HEK293 (cell line): ENCODE data around the gene TBL1X.

Experiments used
- CTCF ChIP-seq: fragments of 450-650 bp; formaldehyde crosslinking; IDR thresholded peaks from 2 replicates; pipeline ENCODE4 v1.5.1; 2016; ENCODE audit warnings: missing biosample characterization, missing genetic modification characterization
- INSM2 ChIP-seq: fragments of 450-650 bp; formaldehyde crosslinking; IDR thresholded peaks from 2 replicates; pipeline ENCODE4 v1.5.1; 2016; ENCODE audit warnings: missing biosample characterization, missing genetic modification characterization
- PATZ1 ChIP-seq: fragments of 450-650 bp; formaldehyde crosslinking; IDR thresholded peaks from 2 replicates; pipeline ENCODE4 v1.5.1; 2016; ENCODE audit warnings: missing biosample characterization, missing genetic modification characterization
- REST ChIP-seq: fragments of 450-650 bp; formaldehyde crosslinking; IDR thresholded peaks from 2 replicates; pipeline ENCODE4 v1.5.1; 2016; ENCODE audit warnings: missing biosample characterization, missing genetic modification characterization
- ZBTB20 ChIP-seq: fragments of 450-650 bp; formaldehyde crosslinking; IDR thresholded peaks from 2 replicates; pipeline ENCODE4 v1.5.1; 2016; ENCODE audit warnings: missing biosample characterization, missing genetic modification characterization
- ZNF174 ChIP-seq: fragments of 450-650 bp; formaldehyde crosslinking; IDR thresholded peaks from 2 replicates; pipeline ENCODE4 v1.5.0; 2017; ENCODE audit warnings: missing biosample characterization, mild to moderate bottlenecking, missing genetic modification characterization
- ZNF274 ChIP-seq, 2 experiments: fragments of 200-500 bp in 1 of 2; fragments of 450-650 bp in 1 of 2; sonication (Bioruptor generic) in 1 of 2; formaldehyde crosslinking in 1 of 2; IDR thresholded peaks; 2 replicates each; pipeline versions ENCODE4 v1.5.1 to v1.6.1; 2014 to 2016; ENCODE audit warnings: borderline replicate concordance in 1 of 2, inconsistent platforms in 1 of 2, low read length in 1 of 2, missing biosample characterization in 1 of 2, missing genetic modification characterization in 1 of 2
- ZNF366 ChIP-seq: fragments of 450-650 bp; formaldehyde crosslinking; conservative IDR thresholded peaks from 2 replicates; pipeline ENCODE4 v1.5.1; 2016; ENCODE audit warnings: missing biosample characterization, missing genetic modification characterization
- ZNF549 ChIP-seq: fragments of 450-650 bp; IDR thresholded peaks from 2 replicates; pipeline ENCODE4 v1.5.1; 2018; ENCODE audit warnings: missing biosample characterization, missing genetic modification characterization, mild to moderate bottlenecking, inconsistent platforms, moderate library complexity
- ZNF660 ChIP-seq: fragments of 450-650 bp; IDR thresholded peaks from 2 replicates; pipeline ENCODE4 v1.5.1; 2018; ENCODE audit warnings: missing biosample characterization, mild to moderate bottlenecking, missing genetic modification characterization
- ZNF768 ChIP-seq: fragments of 450-650 bp; formaldehyde crosslinking; IDR thresholded peaks from 2 replicates; pipeline ENCODE4 v1.5.1; 2018; ENCODE audit warnings: missing biosample characterization, mild to moderate bottlenecking, missing genetic modification characterization

- TF ChIP-seq CTCF (tag by site-specific recombination) (no peak), PATZ1 (no peak), ZNF549 (tag by site-specific recombination) (no peak), ZNF366 (tag by site-specific recombination) (no peak), REST (tag by site-specific recombination) (no peak), ZBTB20 (tag by site-specific recombination) (no peak), ZNF660 (tag by site-specific recombination) (no peak), INSM2 (no peak), ZNF174 (tag by site-specific recombination) (no peak), ZNF768 (no peak), ZNF274 (IDR thresholded peaks at IDR 0.05; ENCODE audit: low read length) (no peak), ZNF274 (tag by site-specific recombination; IDR thresholded peaks at IDR 0.05; ENCODE audit: borderline replicate concordance) (no peak)
These were observed 192.0 kb downstream of the TBL1X start for GRCh38 chrX:9656871-9657270.
